H9 (cell line): ENCODE results near the gene OR2M3. TPM values are rescaled to one million over a fixed set of nuclear protein-coding genes. Genes with fewer than 3 reads are reported as not detected.

Experiments used
- DNase-seq: peaks from one replicate; pipeline ENCODE4 v3.0.0-alpha.2; 2017
- H2AFZ ChIP-seq: one replicate; pipeline ENCODE4 v1.6.1; 2013; ENCODE audit warnings: mild to moderate bottlenecking, low read length, control low read depth, moderate library complexity
- H2AK5ac ChIP-seq: 2 replicates; pipeline ENCODE4 v1.6.1; 2013; ENCODE audit warnings: low read length, control low read depth, mixed read lengths; ENCODE audit not compliant: insufficient read length
- H2BK120ac ChIP-seq: one replicate; pipeline ENCODE4 v1.6.1; 2013; ENCODE audit warnings: low read depth, mild to moderate bottlenecking, low read length, control low read depth, inconsistent platforms; ENCODE audit not compliant: poor library complexity, severe bottlenecking
- H2BK12ac ChIP-seq: 2 replicates; pipeline ENCODE4 v1.6.1; 2013; ENCODE audit warnings: low read length, control low read depth, mixed read lengths, low read depth; ENCODE audit not compliant: insufficient read length
- H2BK15ac ChIP-seq: 2 replicates; pipeline ENCODE4 v1.6.1; 2013; ENCODE audit warnings: low read depth, low read length, control low read depth
- H2BK20ac ChIP-seq: one replicate; pipeline ENCODE4 v1.6.1; 2013; ENCODE audit warnings: low read depth, mild to moderate bottlenecking, low read length, control low read depth, inconsistent platforms; ENCODE audit not compliant: poor library complexity, severe bottlenecking
- H2BK5ac ChIP-seq: 2 replicates; pipeline ENCODE4 v1.6.1; 2013; ENCODE audit warnings: low read length, control low read depth, mixed read lengths; ENCODE audit not compliant: insufficient read length
- H3K14ac ChIP-seq: 2 replicates; pipeline ENCODE4 v1.6.1; 2013; ENCODE audit warnings: low read length, control low read depth; ENCODE audit not compliant: insufficient read depth
- H3K18ac ChIP-seq: 2 replicates; pipeline ENCODE4 v1.6.1; 2013; ENCODE audit warnings: low read depth, mild to moderate bottlenecking, mixed read lengths, low read length, control low read depth; ENCODE audit not compliant: insufficient read length
- H3K23ac ChIP-seq: 2 replicates; pipeline ENCODE4 v1.6.1; 2013; ENCODE audit warnings: low read length, control low read depth, mixed read lengths, low read depth; ENCODE audit not compliant: insufficient read length
- H3K23me2 ChIP-seq: 2 replicates; pipeline ENCODE4 v1.6.1; 2013; ENCODE audit warnings: low read depth, mild to moderate bottlenecking, mixed read lengths, low read length, control low read depth; ENCODE audit not compliant: insufficient read length, poor library complexity, severe bottlenecking
- H3K27ac ChIP-seq: 2 replicates; pipeline ENCODE4 v1.5.1; 2013; ENCODE audit warnings: low read length, control low read depth, mixed read lengths, low read depth; ENCODE audit not compliant: insufficient read length
- H3K27me3 ChIP-seq: 2 replicates; pipeline ENCODE4 v1.6.1; 2013; ENCODE audit warnings: low read length, control low read depth, inconsistent platforms; ENCODE audit not compliant: insufficient read depth
- H3K4ac ChIP-seq: 2 replicates; pipeline ENCODE4 v1.6.1; 2013; ENCODE audit warnings: low read depth, mild to moderate bottlenecking, control low read depth, inconsistent platforms, low read length, moderate library complexity
- H3K4me1 ChIP-seq: 2 replicates; pipeline ENCODE4 v1.6.1; 2013; ENCODE audit warnings: low read length, control low read depth, inconsistent platforms; ENCODE audit not compliant: insufficient read depth
- H3K4me2 ChIP-seq: 2 replicates; pipeline ENCODE4 v1.6.1; 2013; ENCODE audit warnings: low read length, control low read depth, mixed read lengths; ENCODE audit not compliant: insufficient read length, insufficient read depth
- H3K56ac ChIP-seq: 2 replicates; pipeline ENCODE4 v1.6.1; 2013; ENCODE audit warnings: low read depth, mild to moderate bottlenecking, mixed read lengths, low read length, control low read depth; ENCODE audit not compliant: insufficient read length
- H3K79me1 ChIP-seq: 2 replicates; pipeline ENCODE4 v1.6.1; 2013; ENCODE audit warnings: low read depth, mild to moderate bottlenecking, moderate library complexity, low read length, control low read depth, inconsistent platforms; ENCODE audit not compliant: insufficient read depth, poor library complexity, severe bottlenecking
- H3K79me2 ChIP-seq: 2 replicates; pipeline ENCODE4 v1.6.1; 2013; ENCODE audit warnings: low read length, control low read depth, inconsistent platforms; ENCODE audit not compliant: insufficient read depth
- H3K9ac ChIP-seq: 2 replicates; pipeline ENCODE4 v1.6.1; 2013; ENCODE audit warnings: low read length, control low read depth, mixed read lengths; ENCODE audit not compliant: insufficient read length; ENCODE audit errors: extremely low read depth
- H3K9me3 ChIP-seq: one replicate; pipeline ENCODE4 v1.6.1; 2013; ENCODE audit warnings: low read depth, low read length, inconsistent platforms; ENCODE audit not compliant: control insufficient read depth
- H3T11ph ChIP-seq: one replicate; pipeline ENCODE4 v1.6.1; 2013; ENCODE audit warnings: mild to moderate bottlenecking, low read length, control low read depth, inconsistent platforms
- H4K20me1 ChIP-seq: one replicate; pipeline ENCODE4 v1.6.1; 2013; ENCODE audit not compliant: control insufficient read depth, insufficient read length, insufficient read depth
- H4K5ac ChIP-seq: 2 replicates; pipeline ENCODE4 v1.6.1; 2013; ENCODE audit warnings: low read depth, mild to moderate bottlenecking, mixed read lengths, low read length, control low read depth; ENCODE audit not compliant: insufficient read length
- H4K8ac ChIP-seq: replicated peaks from 2 replicates; pipeline ENCODE4 v1.6.1; 2013; ENCODE audit warnings: low read length, control low read depth, mixed read lengths, low read depth; ENCODE audit not compliant: insufficient read length
- H4K91ac ChIP-seq: 2 replicates; pipeline ENCODE4 v1.6.1; 2013; ENCODE audit warnings: low read depth, mild to moderate bottlenecking, moderate library complexity, mixed read lengths, low read length, control low read depth; ENCODE audit not compliant: insufficient read length
- H3K27ac Mint-ChIP-seq, 3 experiments: 2 replicates in 2 of 3; 3 replicates in 1 of 3; pipeline ENCODE4 v1.8.0; 2020 to 2021; ENCODE audit warnings: mixed read lengths in 3 of 3, mild to moderate bottlenecking in 1 of 3, moderate library complexity in 1 of 3
- H3K27me3 Mint-ChIP-seq: 2 replicates; pipeline ENCODE4 v1.8.0; 2021; ENCODE audit warnings: low read depth, mild to moderate bottlenecking, moderate library complexity, mixed read lengths
- H3K36me3 Mint-ChIP-seq, 3 experiments: 2 replicates in 2 of 3; 3 replicates in 1 of 3; pipeline ENCODE4 v1.8.0; 2020 to 2021; ENCODE audit warnings: low read depth in 3 of 3, mixed read lengths in 3 of 3; ENCODE audit not compliant: insufficient read depth in 1 of 3
- H3K4me1 Mint-ChIP-seq, 2 experiments: 2 replicates each; pipeline ENCODE4 v1.8.0; 2020; ENCODE audit warnings: mixed read lengths in 2 of 2
- H3K4me3 Mint-ChIP-seq, 2 experiments: 2 replicates in 1 of 2; 3 replicates in 1 of 2; pipeline ENCODE4 v1.8.0; 2020 to 2021; ENCODE audit warnings: mild to moderate bottlenecking in 2 of 2, mixed read lengths in 2 of 2, moderate library complexity in 1 of 2
- H3K9me3 Mint-ChIP-seq, 2 experiments: 2 replicates in 1 of 2; 3 replicates in 1 of 2; pipeline ENCODE4 v1.8.0; 2020; ENCODE audit warnings: mild to moderate bottlenecking in 2 of 2, mixed read lengths in 2 of 2, moderate library complexity in 1 of 2
- CTCF ChIP-seq: fragments of 200-600 bp; sonication (generic); conservative IDR thresholded peaks from 3 replicates; pipeline ENCODE4 v1.8.0; 2021; ENCODE audit warnings: antibody characterized with exemption, mild to moderate bottlenecking
- WGBS: extraction: QIAGEN DNeasy Blood & Tissue Kit; methylation state at CpG from one replicate; pipeline ENCODE4 v1.1.7; 2013; ENCODE audit warnings: missing lambda C conversion rate, low lambda C conversion rate, mixed read lengths; ENCODE audit not compliant: insufficient read length; ENCODE audit errors: extremely low coverage; 5-methylcytosine and 5-hydroxymethylcytosine counted together
- total RNA-seq: library from RNA; stranded (reverse); gene quantifications from 2 replicates; pipeline ENCODE4 v1.2.1, GENCODE V29; 2021

The OR2M3 gene
- total RNA-seq, 1 experiment from 2014 or later: not detected

GRCh38 chr1:248239478-248239877 lies 42.4 kb downstream of the OR2M3 start:
- no peak overlapping the region for H3K27ac Mint-ChIP-seq
- peaks cover 89% of the 10 kb centered on the region in 2 experiments for H3K9me3 Mint-ChIP-seq
- no peaks in the 10 kb centered on the region for H3K4me1 Mint-ChIP-seq
- H3T11ph ChIP-seq: no peak overlapping the region
- H3K4ac ChIP-seq: no peak overlapping the region
- no peaks in the 10 kb centered on the region for H3K23me2 ChIP-seq
- H2BK20ac ChIP-seq: no peak overlapping the region
- no peak overlapping the region for H3K4me3 Mint-ChIP-seq
- no peak overlapping the region for H2AFZ ChIP-seq
- no peak overlapping the region for H3K4me2 ChIP-seq
- H3K27me3 Mint-ChIP-seq: peaks cover 7% of the 10 kb centered on the region
- no peak for TF ChIP-seq CTCF
- no peaks in the 10 kb centered on the region for H3K79me2 ChIP-seq
- no peak overlapping the region for H3K18ac ChIP-seq
- no CpG with 5 or more reads among the region's 9 CpGs for WGBS
- H3K4me1 ChIP-seq: no peaks in the 10 kb centered on the region
- no peaks in the 10 kb centered on the region for H3K79me1 ChIP-seq
- no peaks in the 10 kb centered on the region for H4K20me1 ChIP-seq
- no peak overlapping the region for H2BK15ac ChIP-seq
- no peak overlapping the region for H2BK120ac ChIP-seq
- no peak for DNase-seq
- H3K36me3 Mint-ChIP-seq: peaks cover 3 to 42% (median 14%) of the 10 kb centered on the region in 3 experiments; a peak in 6 of 7 replicates
- no peaks in the 10 kb centered on the region for H3K27me3 ChIP-seq
- H2BK12ac ChIP-seq: no peak overlapping the region
- no peak overlapping the region for H4K5ac ChIP-seq
- no peak overlapping the region for H2AK5ac ChIP-seq
- H4K91ac ChIP-seq: no peak overlapping the region
- H3K9me3 ChIP-seq: peaks cover 72% of the 10 kb centered on the region
- no peak overlapping the region for H3K9ac ChIP-seq
- no peak overlapping the region for H4K8ac ChIP-seq
- H3K56ac ChIP-seq: no peak overlapping the region
- no peak overlapping the region for H3K23ac ChIP-seq
- no peak overlapping the region for H3K27ac ChIP-seq
- H3K14ac ChIP-seq: no peak overlapping the region
- no peak overlapping the region for H2BK5ac ChIP-seq
